K562 (cell line): ENCODE measurements around the gene DBF4B. TPM values are rescaled to one million over a fixed set of nuclear protein-coding genes. Genes with fewer than 3 reads are reported as not detected.

Source experiments
- ATAC-seq: fragments of 200-7000 bp; cut with Tn5 transposase; 3 replicates; pipeline ENCODE4 v1.9.1; 2020; ENCODE audit warnings: moderate library complexity
- BruUV-seq: library from RNA; stranded (reverse); fragments of 400-500 nt; replicated peaks from 2 replicates; lab custom pipeline; 2021; lab: Mats Ljungman, UMichigan
- CTCF ChIA-PET: fragments of 300-600 bp; formaldehyde crosslinking; extraction: SDS; loops from one replicate; lab custom pipeline; 2021; ENCODE audit warnings: low intra/inter-chr PET ratio; lab: Yijun Ruan, JAX
- POLR2A ChIA-PET: fragments of 300-600, 350-650 bp; sonication (Branson Sonifier 250); formaldehyde crosslinking; extraction: SDS; loops from one replicate; lab custom pipeline; 2021; ENCODE audit warnings: antibody characterized with exemption, inconsistent platforms; lab: Yijun Ruan, JAX
- DNase-seq, 4 experiments: peaks; one replicate each; pipeline versions ENCODE4 v3.0.0 to v3.0.0-alpha.2; 2011 to 2018; ENCODE audit warnings: low spot score in 3 of 4, mixed read lengths in 3 of 4; ENCODE audit errors: extremely low read depth in 1 of 4
- FAIRE-seq: peaks from 2 replicates; lab custom pipeline; 2011; peaks lifted over from hg19 to GRCh38; lab: Jason Lieb, UNC
- H2AFZ ChIP-seq: 2 replicates; pipeline ENCODE4 v1.6.0; 2011; ENCODE audit warnings: low read depth, low read length, control low read depth, inconsistent platforms
- H3K27ac ChIP-seq: fragments of 200-600 bp; 3 replicates; pipeline ENCODE4 v1.8.0; 2011; ENCODE audit warnings: low read depth, mild to moderate bottlenecking, control low read depth, inconsistent platforms, low read length, moderate library complexity, mixed read lengths; ENCODE audit errors: extremely low read depth
- H3K27me3 ChIP-seq, 2 experiments: fragments of 300-600 bp in 1 of 2; 2 replicates in 1 of 2; 3 replicates in 1 of 2; pipeline versions ENCODE4 v1.6.0 to v1.8.0; 2011; ENCODE audit warnings: inconsistent platforms in 2 of 2, low read length in 2 of 2, mild to moderate bottlenecking in 1 of 2, mixed read lengths in 1 of 2, moderate library complexity in 1 of 2; ENCODE audit not compliant: control insufficient read depth in 2 of 2, insufficient read depth in 2 of 2
- H3K36me3 ChIP-seq: fragments of 300-600 bp; 3 replicates; pipeline ENCODE4 v1.8.0; 2011; ENCODE audit warnings: mild to moderate bottlenecking, low read length, inconsistent platforms; ENCODE audit not compliant: control insufficient read depth, insufficient read depth
- H3K4me1 ChIP-seq, 2 experiments: fragments of 200-600 bp in 1 of 2; replicated peaks in 1 of 2; 2 replicates in 1 of 2; 3 replicates in 1 of 2; pipeline versions ENCODE4 v1.5.1 to v1.8.0; 2011; ENCODE audit warnings: inconsistent platforms in 2 of 2, low read length in 2 of 2, mild to moderate bottlenecking in 1 of 2, mixed read lengths in 1 of 2, moderate library complexity in 1 of 2; ENCODE audit not compliant: control insufficient read depth in 2 of 2, insufficient read depth in 2 of 2
- H3K4me2 ChIP-seq: 2 replicates; pipeline ENCODE4 v1.6.1; 2011; ENCODE audit warnings: low read length, control low read depth, inconsistent platforms, mixed read lengths; ENCODE audit not compliant: insufficient read depth
- H3K4me3 ChIP-seq: fragments of 200-600 bp; sonication (generic), shearing (Covaris generic); 2 replicates; pipeline ENCODE4 v1.5.1; 2016; ENCODE audit warnings: control low read depth, inconsistent platforms
- H3K79me2 ChIP-seq: fragments of 200-600 bp; 3 replicates; pipeline ENCODE4 v1.8.0; 2011; ENCODE audit warnings: low read length, inconsistent platforms; ENCODE audit not compliant: control insufficient read depth, insufficient read depth
- H3K9ac ChIP-seq, 2 experiments: 2 replicates each; pipeline versions ENCODE4 v1.6.0 to v1.6.1; 2011; ENCODE audit warnings: low read depth in 2 of 2, low read length in 2 of 2, control low read depth in 1 of 2, inconsistent platforms in 1 of 2, mild to moderate bottlenecking in 1 of 2, mixed read lengths in 1 of 2; ENCODE audit not compliant: insufficient read depth in 1 of 2
- H3K9me1 ChIP-seq: one replicate; pipeline ENCODE4 v1.6.0; 2011; ENCODE audit warnings: inconsistent platforms, mild to moderate bottlenecking, low read length, moderate library complexity; ENCODE audit not compliant: control insufficient read depth, insufficient read depth
- H3K9me3 ChIP-seq: replicated peaks from 2 replicates; pipeline ENCODE4 v1.5.1; 2011; ENCODE audit warnings: low read depth, low read length, inconsistent platforms; ENCODE audit not compliant: control insufficient read depth, insufficient read depth
- H4K20me1 ChIP-seq: replicated peaks from 2 replicates; pipeline ENCODE4 v1.6.1; 2011; ENCODE audit warnings: low read length, inconsistent platforms, mixed read lengths; ENCODE audit not compliant: control insufficient read depth, insufficient read depth
- GABPB2 ChIP-seq: fragments of 250-450 bp; sonication (Bioruptor Pico); conservative IDR thresholded peaks from 2 replicates; pipeline ENCODE4 v1.5.1; 2021; ENCODE audit warnings: mild to moderate bottlenecking
- POLR2G ChIP-seq: fragments of 200-400 bp; formaldehyde crosslinking; IDR thresholded peaks from 2 replicates; pipeline ENCODE4 v1.6.1; 2017; ENCODE audit warnings: low read depth, mild to moderate bottlenecking, antibody characterized with exemption, low read length, moderate library complexity
- ZBTB7A ChIP-seq: IDR thresholded peaks from 2 replicates; pipeline ENCODE4 v1.6.1; 2011; ENCODE audit warnings: low read depth, mild to moderate bottlenecking, low read length, moderate library complexity, borderline replicate concordance; ENCODE audit not compliant: control insufficient read depth
- ZNF133 ChIP-seq: fragments of 250-450 bp; sonication (Bioruptor Pico); IDR thresholded peaks from 2 replicates; pipeline ENCODE4 v1.4.0; 2020; ENCODE audit warnings: mild to moderate bottlenecking
- ZNF584 ChIP-seq: fragments of 200-800 bp; sonication (Bioruptor generic); IDR thresholded peaks from 2 replicates; pipeline ENCODE4 v1.6.1; 2016; ENCODE audit warnings: low read depth, mild to moderate bottlenecking, missing genetic modification characterization, missing compliant biosample characterization
- WGBS: fragments of 100-300 bp; shearing (Covaris generic); methylation state at CpG from one replicate; pipeline ENCODE4 v1.1.6; 2016; ENCODE audit warnings: low coverage, mixed read lengths; ENCODE audit not compliant: insufficient coverage; ENCODE audit errors: missing lambda C conversion rate; 5-methylcytosine and 5-hydroxymethylcytosine counted together
- in situ Hi-C: fragments of 300-500 bp; cut with MboI; formaldehyde crosslinking; loops from 4 replicates; pipeline ENCODE4 v1.15.0; 2018; ENCODE audit warnings: inconsistent platforms, mixed read lengths
- intact Hi-C: fragments of 100-400 bp; cut with micrococcal nuclease; formaldehyde crosslinking; loops from 2 replicates; pipeline ENCODE4 v1.14.2; 2022
- polyA plus RNA-seq, 8 experiments: library from polyadenylated mRNA; depleted of rRNA in 4 of 8; stranded (reverse) in 5 of 8; unstranded in 3 of 8; fragments of >200 nt; fragmentation: Nextera tagmentation in 2 of 8; fragmentation: Illumina TruSeq in 1 of 8; extraction: Ambion mirVana in 2 of 8; extraction: Trizol in 1 of 8; gene quantifications; 2 replicates each; pipeline versions ENCODE4 v1.2.1 to v1.2.3, GENCODE V29; 2011 to 2014; ENCODE audit warnings: inconsistent platforms in 1 of 8, missing spikeins in 1 of 8
- total RNA-seq, 7 experiments: library from RNA; depleted of rRNA in 6 of 7; stranded (reverse); fragments of >200 nt in 6 of 7; fragmentation: Illumina TruSeq in 2 of 7; extraction: Trizol in 2 of 7; gene quantifications; 2 replicates each; pipeline versions ENCODE4 v1.2.1 to v1.2.3, GENCODE V29; 2011 to 2021; ENCODE audit warnings: low replicate concordance in 1 of 7
- TF ChIP-seq, protein P1 (sequence below), 2 experiments: fragments of 250-450 bp in 1 of 2; fragments of 450-650 bp in 1 of 2; sonication (Bioruptor Pico) in 1 of 2; IDR thresholded peaks; 2 replicates each; pipeline versions ENCODE4 v1.6.1 to v1.8.0; 2016 to 2021; ENCODE audit warnings: mild to moderate bottlenecking in 2 of 2, moderate library complexity in 2 of 2, missing compliant biosample characterization in 1 of 2, missing genetic modification characterization in 1 of 2
- TF ChIP-seq, protein P2 (sequence below): sonication (generic); formaldehyde crosslinking; IDR thresholded peaks from 2 replicates; pipeline ENCODE4 v1.8.1; 2022; ENCODE audit warnings: missing genetic modification reagents
- TF ChIP-seq, protein P3 (sequence below): IDR thresholded peaks from 2 replicates; pipeline ENCODE4 v1.6.1; 2012; ENCODE audit warnings: low read depth, low read length, improper control_type of control experiment, borderline replicate concordance

The DBF4B gene
- total and polyA plus RNA-seq, 9 of the 15 experiments (the other 6 are each of a cell fraction or from before 2014, with no cell fraction given) = 2.5 to 26.9 (median 14.6) TPM

DNA sequence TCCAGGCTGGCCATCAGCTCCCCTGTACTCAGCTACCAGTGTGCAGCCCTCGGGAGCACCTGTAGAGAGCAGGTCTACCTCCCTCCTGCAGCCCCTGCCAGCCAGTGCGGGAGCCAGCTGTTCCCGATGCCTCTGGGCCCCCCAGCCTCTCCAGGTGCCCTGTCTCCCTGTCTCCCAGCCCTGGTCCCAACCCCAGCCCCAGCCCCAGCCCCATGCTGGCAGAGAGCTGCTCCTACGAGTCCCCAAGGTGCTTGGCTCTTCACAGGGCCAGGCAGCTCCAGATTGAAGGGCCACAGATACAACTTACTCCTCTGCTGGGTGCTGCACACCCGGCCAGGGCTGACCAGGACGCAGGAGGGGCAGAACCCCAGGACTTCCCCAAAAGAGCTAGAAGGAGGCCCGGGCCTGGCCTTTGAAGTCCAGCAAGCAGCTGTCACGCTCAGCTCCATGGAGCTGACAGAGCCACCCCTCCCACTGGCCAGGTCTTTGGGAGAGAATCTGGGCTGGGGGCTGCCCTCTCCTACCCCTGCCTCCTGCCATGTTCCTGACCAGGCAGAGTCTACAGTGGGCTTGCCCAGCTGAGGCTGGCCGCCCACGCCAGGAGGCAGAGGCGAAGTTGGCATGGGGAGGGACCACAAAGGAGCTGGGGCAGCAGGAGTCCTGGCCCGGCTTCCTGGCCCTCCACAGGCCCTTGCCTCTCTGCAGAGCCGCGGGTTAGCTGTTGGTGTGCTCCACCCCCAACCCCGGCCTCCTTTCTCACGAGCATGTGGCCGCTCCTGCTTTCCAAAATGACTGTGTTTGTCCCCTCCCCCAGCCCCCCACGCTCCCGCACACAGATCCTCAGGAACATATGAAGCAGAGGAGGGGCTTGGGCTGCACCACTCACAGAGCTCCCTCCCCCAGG, 40.9 kb downstream of the DBF4B start:
- Histone ChIP-seq H3K4me3 (no peak overlapping the region), H3K79me2 (no peaks in the 10 kb centered on the region), H3K4me2 (no peak overlapping the region), H3K27ac (no peak overlapping the region), H3K9ac (peak overlapping the region in 1 of 2 experiments; percentile 40; a peak in 2 of 4 replicates), H3K4me1 (peaks cover 24 to 32% of the 10 kb centered on the region in 2 experiments), H4K20me1 (peaks cover 4% of the 10 kb centered on the region; the same call in 1 of the 2 replicates), H3K36me3 (peaks cover 56% of the 10 kb centered on the region; the same call in 2 of the 3 replicates), H3K9me3 (no peaks in the 10 kb centered on the region), H3K27me3 (no peaks in the 10 kb centered on the region), H3K9me1 (peaks cover 3% of the 10 kb centered on the region), H2AFZ (no peak overlapping the region)
- 84% methylated on average over 11 of the region's 19 CpGs for WGBS
- ChIA-PET POLR2A (interaction anchor here (0.6 to 1.3 kb wide), 2 partner anchors 10 to 12 kb away, joined by 3 to 5 read pairs; no protein-coding TSS in a partner anchor), CTCF (no interaction called here)
- in situ Hi-C loops = no loop called here
- no peak for ATAC-seq
- TF ChIP-seq ZBTB7A (no peak), POLR2G (0 out of 2 replicates have a peak, but pooled peaks have one; percentile 41)
- FAIRE-seq = no peak
- BruUV-seq = no TSS peak
- no peak for DNase-seq
- intact Hi-C loops = no loop called here

DNA sequence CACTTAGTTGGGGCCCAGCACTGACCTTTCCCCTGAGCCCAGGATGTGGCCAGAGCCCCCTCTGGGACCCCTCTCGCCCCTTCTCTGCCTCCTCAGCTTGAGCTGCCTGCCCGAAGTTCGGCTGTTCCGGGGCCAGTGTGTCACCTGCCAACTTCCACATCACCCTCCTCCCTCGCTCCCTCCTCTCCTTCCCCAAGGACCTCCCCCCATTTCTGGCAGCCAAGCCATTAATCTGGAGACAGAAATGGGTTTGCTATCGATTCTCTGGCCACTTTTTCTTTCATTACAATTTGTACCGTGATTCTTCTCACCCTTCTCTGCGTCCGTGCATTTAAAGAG, 41.5 kb downstream of the DBF4B start:
- POLR2A ChIA-PET = interaction anchor here (0.6 to 1.3 kb wide), 2 partner anchors 10 to 13 kb away, joined by 3 to 5 read pairs; no protein-coding TSS in a partner anchor
- no peak for TF ChIP-seq GABPB2 (CRISPR knock-in tag)
- TF ChIP-seq ZNF584 (CRISPR knock-in tag) = no peak
- TF ChIP-seq, protein P1, sequence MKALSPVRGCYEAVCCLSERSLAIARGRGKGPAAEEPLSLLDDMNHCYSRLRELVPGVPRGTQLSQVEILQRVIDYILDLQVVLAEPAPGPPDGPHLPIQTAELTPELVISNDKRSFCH (CRISPR knock-in tag; IDR thresholded peaks at IDR 0.05) = no peak
- TF ChIP-seq, protein P1 (tag; IDR thresholded peaks at IDR 0.05) = no peak
- TF ChIP-seq, protein P2, sequence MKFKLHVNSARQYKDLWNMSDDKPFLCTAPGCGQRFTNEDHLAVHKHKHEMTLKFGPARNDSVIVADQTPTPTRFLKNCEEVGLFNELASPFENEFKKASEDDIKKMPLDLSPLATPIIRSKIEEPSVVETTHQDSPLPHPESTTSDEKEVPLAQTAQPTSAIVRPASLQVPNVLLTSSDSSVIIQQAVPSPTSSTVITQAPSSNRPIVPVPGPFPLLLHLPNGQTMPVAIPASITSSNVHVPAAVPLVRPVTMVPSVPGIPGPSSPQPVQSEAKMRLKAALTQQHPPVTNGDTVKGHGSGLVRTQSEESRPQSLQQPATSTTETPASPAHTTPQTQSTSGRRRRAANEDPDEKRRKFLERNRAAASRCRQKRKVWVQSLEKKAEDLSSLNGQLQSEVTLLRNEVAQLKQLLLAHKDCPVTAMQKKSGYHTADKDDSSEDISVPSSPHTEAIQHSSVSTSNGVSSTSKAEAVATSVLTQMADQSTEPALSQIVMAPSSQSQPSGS (CRISPR knock-in tag) = no peak
- TF ChIP-seq, protein P3, sequence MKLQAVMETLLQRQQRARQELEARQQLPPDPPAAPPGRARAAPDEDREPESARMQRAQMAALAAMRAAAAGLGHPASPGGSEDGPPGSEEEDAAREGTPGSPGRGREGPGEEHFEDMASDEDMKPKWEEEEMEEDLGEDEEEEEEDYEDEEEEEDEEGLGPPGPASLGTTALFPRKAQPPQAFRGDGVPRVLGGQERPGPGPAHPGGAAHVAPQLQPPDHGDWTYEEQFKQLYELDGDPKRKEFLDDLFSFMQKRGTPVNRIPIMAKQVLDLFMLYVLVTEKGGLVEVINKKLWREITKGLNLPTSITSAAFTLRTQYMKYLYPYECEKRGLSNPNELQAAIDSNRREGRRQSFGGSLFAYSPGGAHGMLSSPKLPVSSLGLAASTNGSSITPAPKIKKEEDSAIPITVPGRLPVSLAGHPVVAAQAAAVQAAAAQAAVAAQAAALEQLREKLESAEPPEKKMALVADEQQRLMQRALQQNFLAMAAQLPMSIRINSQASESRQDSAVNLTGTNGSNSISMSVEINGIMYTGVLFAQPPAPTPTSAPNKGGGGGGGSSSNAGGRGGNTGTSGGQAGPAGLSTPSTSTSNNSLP = no peak
- no peak for TF ChIP-seq ZNF133 (CRISPR knock-in tag)

More for the DNA sequence above, 41.5 kb downstream of the DBF4B start:
- Histone ChIP-seq H3K27me3 (no peaks in the 10 kb centered on the region), H2AFZ (no peak overlapping the region), H3K9me3 (no peaks in the 10 kb centered on the region), H4K20me1 (peaks cover 4% of the 10 kb centered on the region; the same call in 1 of the 2 replicates), H3K4me3 (no peak overlapping the region), H3K4me2 (no peak overlapping the region), H3K79me2 (no peaks in the 10 kb centered on the region), H3K36me3 (peaks cover 51% of the 10 kb centered on the region; the same call in 2 of the 3 replicates), H3K9ac (no peak overlapping the region), H3K4me1 (peaks cover 24 to 32% of the 10 kb centered on the region in 2 experiments), H3K9me1 (peaks cover 3% of the 10 kb centered on the region), H3K27ac (no peak overlapping the region)
- DNase-seq (no peak), ATAC-seq (no peak), FAIRE-seq (no peak)
- intact Hi-C loops = no loop called here
- CTCF ChIA-PET = no interaction called here
- BruUV-seq = no TSS peak
- in situ Hi-C loops = no loop called here
- 77% methylated on average over 8 of the region's 9 CpGs for WGBS
